ENCODE results near the gene CHRDL1. TPM values are rescaled to one million over a fixed set of nuclear protein-coding genes. Genes with fewer than 3 reads are reported as not detected.

Gene CHRDL1
- polyA plus RNA-seq, 1 of the 3 experiments (the other 2 are of a cell fraction), result 0.64 TPM

- no peak overlapping the region for H2AFZ ChIP-seq (ENCODE audit: low read depth)
- no peaks in the 10 kb centered on the region for H3K36me3 ChIP-seq (replicated peaks in 1 of 2; ENCODE audit: control insufficient read depth in 1 of 2, insufficient read depth in 2 of 2, low read length in 1 of 2)
- H3K4me3 ChIP-seq (ENCODE audit: low read depth in 2 of 2, low read length in 1 of 2), result no peak overlapping the region
- no peak overlapping the region for H3K9ac ChIP-seq
- no peak overlapping the region for H3K27ac ChIP-seq (ENCODE audit: low read depth in 2 of 2, low read length in 1 of 2)
- WGBS (ENCODE audit: low lambda C conversion rate), result 29% methylated on average over 2 of the region's 2 CpGs
- no peaks in the 10 kb centered on the region for H4K20me1 ChIP-seq (ENCODE audit: insufficient read depth)
- no peak overlapping the region for H3K4me2 ChIP-seq
- no peak for TF ChIP-seq CHD2 (IDR thresholded peaks at IDR 0.05; ENCODE audit: low read length, partially characterized antibody)
- no peak for TF ChIP-seq REST (IDR thresholded peaks at IDR 0.05; ENCODE audit: low read depth, low read length)
- TF ChIP-seq, protein P1, sequence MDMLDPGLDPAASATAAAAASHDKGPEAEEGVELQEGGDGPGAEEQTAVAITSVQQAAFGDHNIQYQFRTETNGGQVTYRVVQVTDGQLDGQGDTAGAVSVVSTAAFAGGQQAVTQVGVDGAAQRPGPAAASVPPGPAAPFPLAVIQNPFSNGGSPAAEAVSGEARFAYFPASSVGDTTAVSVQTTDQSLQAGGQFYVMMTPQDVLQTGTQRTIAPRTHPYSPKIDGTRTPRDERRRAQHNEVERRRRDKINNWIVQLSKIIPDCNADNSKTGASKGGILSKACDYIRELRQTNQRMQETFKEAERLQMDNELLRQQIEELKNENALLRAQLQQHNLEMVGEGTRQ (IDR thresholded peaks at IDR 0.05; ENCODE audit: borderline replicate concordance, low read depth, low read length), result no peak
- no peak for TF ChIP-seq EZH2phosphoT487 (IDR thresholded peaks at IDR 0.05; ENCODE audit: borderline replicate concordance, low read depth)
- TF ChIP-seq MEF2A (IDR thresholded peaks at IDR 0.05; ENCODE audit: borderline replicate concordance, low read depth), result no peak
- TF ChIP-seq SIN3A (IDR thresholded peaks at IDR 0.05; ENCODE audit: borderline replicate concordance, low read depth, low read length), result no peak
- TF ChIP-seq EP300 (IDR thresholded peaks at IDR 0.05; ENCODE audit: borderline replicate concordance in 1 of 2, low read depth in 1 of 2, low read length in 1 of 2), result no peak
- TF ChIP-seq FOSL2 (IDR thresholded peaks at IDR 0.05; ENCODE audit: borderline replicate concordance, low read depth), result no peak
- no peak for TF ChIP-seq TEAD4 (IDR thresholded peaks at IDR 0.05; ENCODE audit: borderline replicate concordance, insufficient read depth)
- TF ChIP-seq, protein P2, sequence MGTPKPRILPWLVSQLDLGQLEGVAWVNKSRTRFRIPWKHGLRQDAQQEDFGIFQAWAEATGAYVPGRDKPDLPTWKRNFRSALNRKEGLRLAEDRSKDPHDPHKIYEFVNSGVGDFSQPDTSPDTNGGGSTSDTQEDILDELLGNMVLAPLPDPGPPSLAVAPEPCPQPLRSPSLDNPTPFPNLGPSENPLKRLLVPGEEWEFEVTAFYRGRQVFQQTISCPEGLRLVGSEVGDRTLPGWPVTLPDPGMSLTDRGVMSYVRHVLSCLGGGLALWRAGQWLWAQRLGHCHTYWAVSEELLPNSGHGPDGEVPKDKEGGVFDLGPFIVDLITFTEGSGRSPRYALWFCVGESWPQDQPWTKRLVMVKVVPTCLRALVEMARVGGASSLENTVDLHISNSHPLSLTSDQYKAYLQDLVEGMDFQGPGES (IDR thresholded peaks at IDR 0.05; ENCODE audit: low read depth, low read length), result no peak
- no peak for TF ChIP-seq GABPA (IDR thresholded peaks at IDR 0.05; ENCODE audit: low read depth)
- TF ChIP-seq POLR2AphosphoS5 (IDR thresholded peaks at IDR 0.05; ENCODE audit: low read depth, low read length), result no peak
- no peak for DNase-seq
- no peaks in the 10 kb centered on the region for H3F3A ChIP-seq (replicated peaks; ENCODE audit: insufficient read depth)
- no peaks in the 10 kb centered on the region for H3K9me3 ChIP-seq
- no peaks in the 10 kb centered on the region for H3K79me2 ChIP-seq (ENCODE audit: insufficient read depth)
- no peaks in the 10 kb centered on the region for H3K4me1 ChIP-seq (ENCODE audit: control insufficient read depth in 1 of 2, insufficient read depth in 2 of 2, low read depth in 1 of 2, low read length in 1 of 2)
- CTCF ChIA-PET, result interaction anchor here (0.7 kb wide), 1 partner anchor 843 kb away, joined by 3 read pairs; no protein-coding TSS in a partner anchor
- H3K9me2 ChIP-seq, result no peaks in the 10 kb centered on the region
- POLR2A ChIA-PET, result no interaction called here
- no peaks in the 10 kb centered on the region for H3K27me3 ChIP-seq (ENCODE audit: insufficient read depth)
Observed at GRCh38 chrX:110733166-110733565, 62.5 kb downstream of the CHRDL1 start.
